NCI-H2171 treated with DMSO at 0.1 percent for 48 hours (cell line): ENCODE data around the gene SLIT3.
A peak's percentile ranks its signal among the peaks of the same experiment; 100 is the strongest.
"Not testable (repeated sequence)": the region's sequence is repeated elsewhere in the genome, so short reads cannot be mapped to it uniquely, and the experiment has no call there.

Experiments used
- DNase-seq: peaks from one replicate; lab custom pipeline; 2025; lab: John Stamatoyannopoulos, UW

The SLIT3 gene

GRCh38 chr5:168768172-168768571 lies 532.8 kb downstream of the SLIT3 start:
- no peak for DNase-seq

- no peak for DNase-seq
These were observed 534.6 kb downstream of the SLIT3 start for GRCh38 chr5:168766426-168766700.

- peak; percentile 72 for DNase-seq
These were observed 535.2 kb downstream of the SLIT3 start for GRCh38 chr5:168765551-168766425.

DNA sequence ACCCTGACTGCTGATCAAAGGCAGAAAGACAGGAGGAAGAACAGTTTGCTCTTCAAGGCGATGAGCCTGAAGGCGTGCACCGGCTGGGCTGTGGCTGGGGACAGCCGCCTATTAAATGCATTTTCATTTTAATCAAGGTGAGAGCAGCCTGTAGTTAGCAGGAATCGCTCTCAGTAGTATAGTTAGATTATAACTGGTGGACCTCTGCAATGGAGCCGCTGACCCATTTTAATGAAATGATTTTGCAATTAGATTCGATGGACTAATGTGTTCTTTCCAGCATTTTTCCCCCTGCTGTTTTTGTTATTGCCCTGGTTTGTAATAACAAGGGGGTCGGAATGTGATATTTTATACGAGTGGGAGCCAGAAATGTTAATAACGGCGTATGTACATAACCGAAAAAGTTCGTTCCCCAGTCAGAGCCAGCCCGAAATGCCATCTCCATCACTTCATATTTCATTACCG lies 535.8 kb downstream of the SLIT3 start:
- no peak for DNase-seq

- DNase-seq, result no peak
These were observed 544.2 kb downstream of the SLIT3 start for GRCh38 chr5:168756453-168757391.

GRCh38 chr5:168755548-168756093 lies 545.3 kb downstream of the SLIT3 start:
- DNase-seq, result no peak

DNA sequence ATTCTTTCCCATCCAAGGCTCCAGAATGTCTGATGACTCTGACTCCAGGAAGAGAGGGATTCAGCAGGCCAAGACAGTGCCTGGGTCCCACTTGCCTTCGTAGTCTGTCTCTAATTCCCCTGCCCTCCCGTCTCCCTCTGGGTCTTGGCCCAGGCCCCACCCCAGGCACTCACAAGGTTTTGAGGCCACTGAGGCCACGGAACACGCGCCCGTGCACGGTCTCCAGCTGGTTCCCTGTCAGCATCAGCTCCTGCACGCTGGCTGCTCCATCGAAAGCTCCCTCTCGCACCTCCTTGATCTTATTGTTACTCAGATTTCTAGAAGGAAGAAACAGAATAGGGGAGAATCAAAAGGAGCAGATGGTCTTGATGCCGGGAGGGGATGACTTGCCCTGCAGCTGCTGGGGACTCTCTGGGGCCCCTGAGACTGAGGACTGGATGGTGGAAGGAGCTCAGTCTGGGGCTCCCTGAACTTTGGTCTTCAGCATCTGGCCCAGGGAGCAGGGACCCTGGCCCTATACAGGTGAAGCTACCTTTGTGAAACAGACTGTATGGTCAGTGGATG lies 547.2 kb downstream of the SLIT3 start:
- DNase-seq, result peak; percentile 30

- DNase-seq, result no peak
These were observed 548.3 kb downstream of the SLIT3 start for GRCh38 chr5:168752416-168753190.

- no peak for DNase-seq
These were observed 548.9 kb downstream of the SLIT3 start for GRCh38 chr5:168752012-168752411.

- no peak for DNase-seq
These were observed 550.0 kb downstream of the SLIT3 start for GRCh38 chr5:168750926-168751325.

DNA sequence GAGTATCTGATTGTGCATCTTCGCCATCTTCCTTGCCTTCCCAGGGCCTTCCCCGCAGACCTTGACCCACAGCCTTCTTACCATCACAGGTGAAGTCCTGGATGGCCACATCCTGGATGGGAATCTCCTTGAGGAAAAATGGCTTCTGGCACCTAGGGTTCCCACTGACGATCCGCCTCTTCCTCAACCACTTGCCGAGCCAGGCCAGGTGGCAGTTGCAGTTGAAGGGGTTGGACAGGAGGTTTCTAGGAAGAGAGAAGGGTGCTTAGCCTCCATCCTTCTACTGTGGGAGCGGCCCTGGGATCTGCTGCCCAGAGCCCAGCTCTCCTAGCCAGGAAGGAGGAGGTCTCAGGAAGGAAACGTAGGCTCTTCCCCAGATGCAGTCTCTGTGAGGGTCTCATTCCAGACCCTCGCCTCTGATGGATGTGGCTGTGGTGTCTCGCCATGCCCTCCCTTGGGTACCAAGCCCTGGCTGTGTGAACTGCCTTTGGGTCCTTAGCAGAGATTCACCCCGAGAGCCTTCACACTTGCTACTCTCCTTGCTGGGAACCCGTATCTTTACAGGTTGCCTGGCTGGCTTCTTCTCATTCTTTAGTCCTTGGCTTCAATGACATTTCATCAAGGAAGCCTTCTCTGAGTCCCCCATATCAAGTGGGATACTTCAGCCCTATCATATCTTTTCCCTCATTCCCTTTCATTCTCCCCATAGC lies 551.4 kb downstream of the SLIT3 start:
- no peak for DNase-seq

DNA sequence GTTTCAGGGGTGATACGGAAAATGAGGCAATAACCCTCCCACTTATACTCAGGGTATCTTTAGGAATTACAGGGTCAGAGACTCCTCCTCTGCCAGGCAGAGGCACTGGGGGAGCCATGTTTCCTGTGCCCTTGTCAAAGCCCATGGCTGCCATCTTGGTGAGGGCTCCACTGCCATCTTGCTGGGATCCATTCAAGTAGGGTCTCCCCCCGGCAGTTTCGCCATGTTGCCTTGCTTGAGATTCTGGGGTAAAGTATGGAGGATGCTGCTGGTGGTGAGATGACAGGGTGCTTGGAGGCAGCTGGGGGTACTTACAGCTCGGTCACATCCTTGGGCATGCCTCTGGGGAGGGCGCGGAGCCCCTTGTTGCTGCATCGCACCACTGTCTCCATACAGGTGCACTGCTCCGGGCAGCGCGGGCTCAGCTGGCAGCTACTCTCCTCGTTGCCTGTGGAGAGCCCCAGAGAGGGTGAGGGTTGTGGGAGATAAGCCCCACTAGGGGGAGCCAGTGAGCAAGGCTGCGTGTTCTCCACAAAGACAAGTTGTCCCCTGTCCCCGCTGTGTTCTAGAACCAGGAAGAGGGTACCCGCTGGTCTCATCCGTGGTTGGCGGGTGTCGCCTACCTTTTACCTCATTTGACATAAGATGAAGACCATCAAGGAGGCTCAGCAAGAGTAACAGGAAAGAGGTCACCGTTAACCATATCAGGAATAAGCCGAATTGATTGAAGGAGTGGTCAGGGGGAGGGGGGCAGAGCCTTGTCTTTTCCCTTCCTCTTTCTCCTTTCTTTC lies 552.8 kb downstream of the SLIT3 start:
- DNase-seq, result no peak

DNA sequence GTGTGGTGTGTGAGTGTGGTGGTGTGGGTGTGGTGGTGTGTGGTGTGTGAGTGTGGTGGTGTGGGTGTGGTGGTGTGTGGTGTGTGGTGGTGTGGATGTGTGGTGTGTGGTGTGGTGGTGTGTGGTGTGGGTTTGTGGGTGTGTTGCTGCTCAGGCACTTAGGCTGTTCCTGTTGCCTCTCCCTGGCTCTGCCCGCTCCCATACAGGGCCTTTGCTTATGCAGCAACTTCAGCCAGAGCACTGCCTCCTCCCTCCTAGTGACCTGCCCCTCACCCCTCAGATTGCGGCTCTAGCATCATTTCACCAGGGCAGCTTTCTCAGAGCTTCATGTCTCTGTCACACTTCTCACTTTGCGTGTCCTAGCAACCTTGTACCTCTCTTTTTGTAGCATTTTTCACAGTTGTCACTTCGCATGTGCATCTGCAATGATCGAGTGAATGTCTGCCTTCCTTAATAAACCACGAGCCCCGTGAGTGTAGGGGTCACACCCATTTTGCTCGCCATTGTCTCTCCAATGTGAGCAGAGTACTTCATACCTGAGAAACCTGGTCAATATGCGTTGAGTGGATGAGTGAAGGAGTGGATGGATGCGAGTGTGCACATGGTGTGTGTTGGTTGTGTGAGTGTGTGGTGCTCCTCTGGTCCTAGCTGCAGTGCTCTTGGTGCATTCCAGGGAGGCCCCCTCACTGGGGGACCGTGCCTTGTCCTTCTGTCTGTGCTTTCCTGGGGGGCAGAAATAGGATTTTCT lies 553.9 kb downstream of the SLIT3 start:
- no peak for DNase-seq

- DNase-seq, result not testable (repeated sequence)
These were observed 554.6 kb downstream of the SLIT3 start for GRCh38 chr5:168746126-168746892.

DNA sequence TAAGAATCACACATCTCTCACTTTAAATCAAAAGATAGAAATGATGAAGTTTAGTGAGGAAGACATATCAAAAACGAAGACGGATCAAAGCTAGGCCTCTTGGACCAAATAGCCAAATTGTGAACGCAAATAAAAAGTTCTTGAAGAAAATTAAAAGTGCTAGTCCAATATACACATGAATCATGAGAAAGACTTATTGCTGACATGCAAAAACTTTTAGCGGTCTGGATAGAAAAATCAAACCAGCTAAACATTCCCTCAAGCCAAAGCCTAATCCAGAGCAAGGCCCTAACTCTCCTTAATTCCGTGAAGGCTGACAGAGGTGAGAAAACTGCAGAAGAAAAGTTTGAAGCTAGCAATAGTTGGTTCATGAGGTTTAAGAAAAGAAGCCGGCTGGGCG lies 557.3 kb downstream of the SLIT3 start:
- DNase-seq, result no peak

DNA sequence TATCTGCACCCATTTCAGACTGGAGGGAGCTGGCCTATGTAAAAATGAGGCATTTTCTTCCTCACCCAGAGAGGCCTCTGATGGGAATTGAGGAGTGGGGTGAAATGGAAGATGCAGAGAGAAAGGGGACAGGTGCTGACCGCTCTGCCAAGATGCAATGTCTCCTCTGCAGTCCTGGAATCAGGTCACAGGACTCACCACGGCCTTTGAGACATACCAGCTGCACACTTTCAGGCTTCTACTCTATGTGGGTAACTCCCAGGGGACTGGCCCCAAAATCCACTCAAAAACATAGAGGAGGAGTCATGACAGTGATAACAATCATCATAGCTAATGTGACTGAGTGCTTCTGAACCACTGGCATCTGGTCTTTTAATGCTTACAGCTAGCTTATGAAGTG lies 558.6 kb downstream of the SLIT3 start:
- DNase-seq, result peak; percentile 12

DNA sequence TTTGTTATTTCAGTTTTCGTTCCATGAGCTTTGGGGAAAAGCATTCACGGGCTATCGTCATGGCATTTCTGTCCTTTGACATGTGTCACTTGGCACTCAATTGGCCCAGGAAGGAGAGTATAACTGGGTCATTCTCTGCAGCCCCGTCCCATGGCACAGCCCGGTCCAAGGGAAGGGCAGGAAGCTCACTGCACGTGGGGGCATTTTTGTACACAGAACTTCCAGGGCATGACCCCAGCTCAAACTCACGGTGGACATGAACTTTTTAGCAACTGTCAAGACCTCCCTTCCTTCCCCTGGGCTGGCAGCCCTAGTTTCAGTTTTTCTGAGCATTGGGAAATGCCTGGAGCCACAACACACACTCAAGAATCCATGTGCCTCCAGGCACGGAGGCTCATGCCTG lies 560.1 kb downstream of the SLIT3 start:
- no peak for DNase-seq

DNA sequence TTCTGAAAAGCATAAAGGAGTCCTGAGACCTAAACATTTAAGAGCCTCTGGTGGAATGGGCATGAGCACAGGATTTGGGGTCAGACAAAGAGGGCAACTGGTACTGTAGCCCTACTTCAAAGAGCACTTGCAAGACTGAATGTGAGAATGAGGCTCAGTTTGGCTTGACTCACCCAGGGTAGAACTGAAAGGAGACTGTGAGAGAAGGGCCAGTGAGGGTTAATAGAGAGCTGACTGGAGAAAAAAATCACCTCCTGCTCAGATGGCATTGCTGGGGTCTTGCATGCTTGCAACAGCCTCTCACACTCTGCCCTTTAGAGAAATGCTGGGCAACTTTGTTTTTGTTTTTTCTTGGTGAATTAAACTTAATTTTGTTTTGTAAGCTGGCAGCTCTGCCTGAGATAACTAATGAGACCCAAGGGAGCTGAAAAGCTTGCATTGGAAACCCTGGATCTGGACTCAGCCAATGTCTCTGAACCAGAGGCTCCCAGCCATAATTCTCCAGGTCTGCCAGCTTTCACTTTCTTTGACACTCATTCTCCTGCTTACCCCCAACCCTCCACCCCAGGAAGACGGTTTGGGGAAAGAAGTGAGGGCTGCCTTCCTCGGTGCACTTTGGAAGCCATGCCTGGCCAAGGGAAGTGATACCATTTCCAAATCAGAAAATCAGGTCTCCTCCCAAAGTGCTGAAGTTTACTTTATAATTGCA lies 560.7 kb downstream of the SLIT3 start:
- DNase-seq, result peak; percentile 2
